H9 (cell line): ENCODE data around the gene ERI3. TPM values are rescaled to one million over a fixed set of nuclear protein-coding genes. Genes with fewer than 3 reads are reported as not detected.

ENCODE experiments used
- DNase-seq: peaks from one replicate; pipeline ENCODE4 v3.0.0-alpha.2; 2017
- H2AFZ ChIP-seq: one replicate; pipeline ENCODE4 v1.6.1; 2013; ENCODE audit warnings: mild to moderate bottlenecking, low read length, control low read depth, moderate library complexity
- H2AK5ac ChIP-seq: 2 replicates; pipeline ENCODE4 v1.6.1; 2013; ENCODE audit warnings: low read length, control low read depth, mixed read lengths; ENCODE audit not compliant: insufficient read length
- H2BK120ac ChIP-seq: one replicate; pipeline ENCODE4 v1.6.1; 2013; ENCODE audit warnings: low read depth, mild to moderate bottlenecking, low read length, control low read depth, inconsistent platforms; ENCODE audit not compliant: poor library complexity, severe bottlenecking
- H2BK12ac ChIP-seq: 2 replicates; pipeline ENCODE4 v1.6.1; 2013; ENCODE audit warnings: low read length, control low read depth, mixed read lengths, low read depth; ENCODE audit not compliant: insufficient read length
- H2BK15ac ChIP-seq: 2 replicates; pipeline ENCODE4 v1.6.1; 2013; ENCODE audit warnings: low read depth, low read length, control low read depth
- H2BK20ac ChIP-seq: one replicate; pipeline ENCODE4 v1.6.1; 2013; ENCODE audit warnings: low read depth, mild to moderate bottlenecking, low read length, control low read depth, inconsistent platforms; ENCODE audit not compliant: poor library complexity, severe bottlenecking
- H2BK5ac ChIP-seq: 2 replicates; pipeline ENCODE4 v1.6.1; 2013; ENCODE audit warnings: low read length, control low read depth, mixed read lengths; ENCODE audit not compliant: insufficient read length
- H3K14ac ChIP-seq: 2 replicates; pipeline ENCODE4 v1.6.1; 2013; ENCODE audit warnings: low read length, control low read depth; ENCODE audit not compliant: insufficient read depth
- H3K18ac ChIP-seq: 2 replicates; pipeline ENCODE4 v1.6.1; 2013; ENCODE audit warnings: low read depth, mild to moderate bottlenecking, mixed read lengths, low read length, control low read depth; ENCODE audit not compliant: insufficient read length
- H3K23ac ChIP-seq: 2 replicates; pipeline ENCODE4 v1.6.1; 2013; ENCODE audit warnings: low read length, control low read depth, mixed read lengths, low read depth; ENCODE audit not compliant: insufficient read length
- H3K23me2 ChIP-seq: 2 replicates; pipeline ENCODE4 v1.6.1; 2013; ENCODE audit warnings: low read depth, mild to moderate bottlenecking, mixed read lengths, low read length, control low read depth; ENCODE audit not compliant: insufficient read length, poor library complexity, severe bottlenecking
- H3K27ac ChIP-seq: 2 replicates; pipeline ENCODE4 v1.5.1; 2013; ENCODE audit warnings: low read length, control low read depth, mixed read lengths, low read depth; ENCODE audit not compliant: insufficient read length
- H3K27me3 ChIP-seq: 2 replicates; pipeline ENCODE4 v1.6.1; 2013; ENCODE audit warnings: low read length, control low read depth, inconsistent platforms; ENCODE audit not compliant: insufficient read depth
- H3K4ac ChIP-seq: 2 replicates; pipeline ENCODE4 v1.6.1; 2013; ENCODE audit warnings: low read depth, mild to moderate bottlenecking, control low read depth, inconsistent platforms, low read length, moderate library complexity
- H3K4me1 ChIP-seq: 2 replicates; pipeline ENCODE4 v1.6.1; 2013; ENCODE audit warnings: low read length, control low read depth, inconsistent platforms; ENCODE audit not compliant: insufficient read depth
- H3K4me2 ChIP-seq: 2 replicates; pipeline ENCODE4 v1.6.1; 2013; ENCODE audit warnings: low read length, control low read depth, mixed read lengths; ENCODE audit not compliant: insufficient read length, insufficient read depth
- H3K56ac ChIP-seq: 2 replicates; pipeline ENCODE4 v1.6.1; 2013; ENCODE audit warnings: low read depth, mild to moderate bottlenecking, mixed read lengths, low read length, control low read depth; ENCODE audit not compliant: insufficient read length
- H3K79me1 ChIP-seq: 2 replicates; pipeline ENCODE4 v1.6.1; 2013; ENCODE audit warnings: low read depth, mild to moderate bottlenecking, moderate library complexity, low read length, control low read depth, inconsistent platforms; ENCODE audit not compliant: insufficient read depth, poor library complexity, severe bottlenecking
- H3K79me2 ChIP-seq: 2 replicates; pipeline ENCODE4 v1.6.1; 2013; ENCODE audit warnings: low read length, control low read depth, inconsistent platforms; ENCODE audit not compliant: insufficient read depth
- H3K9ac ChIP-seq: 2 replicates; pipeline ENCODE4 v1.6.1; 2013; ENCODE audit warnings: low read length, control low read depth, mixed read lengths; ENCODE audit not compliant: insufficient read length; ENCODE audit errors: extremely low read depth
- H3K9me3 ChIP-seq: one replicate; pipeline ENCODE4 v1.6.1; 2013; ENCODE audit warnings: low read depth, low read length, inconsistent platforms; ENCODE audit not compliant: control insufficient read depth
- H3T11ph ChIP-seq: one replicate; pipeline ENCODE4 v1.6.1; 2013; ENCODE audit warnings: mild to moderate bottlenecking, low read length, control low read depth, inconsistent platforms
- H4K20me1 ChIP-seq: one replicate; pipeline ENCODE4 v1.6.1; 2013; ENCODE audit not compliant: control insufficient read depth, insufficient read length, insufficient read depth
- H4K5ac ChIP-seq: 2 replicates; pipeline ENCODE4 v1.6.1; 2013; ENCODE audit warnings: low read depth, mild to moderate bottlenecking, mixed read lengths, low read length, control low read depth; ENCODE audit not compliant: insufficient read length
- H4K8ac ChIP-seq: replicated peaks from 2 replicates; pipeline ENCODE4 v1.6.1; 2013; ENCODE audit warnings: low read length, control low read depth, mixed read lengths, low read depth; ENCODE audit not compliant: insufficient read length
- H4K91ac ChIP-seq: 2 replicates; pipeline ENCODE4 v1.6.1; 2013; ENCODE audit warnings: low read depth, mild to moderate bottlenecking, moderate library complexity, mixed read lengths, low read length, control low read depth; ENCODE audit not compliant: insufficient read length
- H3K27ac Mint-ChIP-seq, 3 experiments: 2 replicates in 2 of 3; 3 replicates in 1 of 3; pipeline ENCODE4 v1.8.0; 2020 to 2021; ENCODE audit warnings: mixed read lengths in 3 of 3, mild to moderate bottlenecking in 1 of 3, moderate library complexity in 1 of 3
- H3K27me3 Mint-ChIP-seq: 2 replicates; pipeline ENCODE4 v1.8.0; 2021; ENCODE audit warnings: low read depth, mild to moderate bottlenecking, moderate library complexity, mixed read lengths
- H3K36me3 Mint-ChIP-seq, 3 experiments: 2 replicates in 2 of 3; 3 replicates in 1 of 3; pipeline ENCODE4 v1.8.0; 2020 to 2021; ENCODE audit warnings: low read depth in 3 of 3, mixed read lengths in 3 of 3; ENCODE audit not compliant: insufficient read depth in 1 of 3
- H3K4me1 Mint-ChIP-seq, 2 experiments: 2 replicates each; pipeline ENCODE4 v1.8.0; 2020; ENCODE audit warnings: mixed read lengths in 2 of 2
- H3K4me3 Mint-ChIP-seq, 2 experiments: 2 replicates in 1 of 2; 3 replicates in 1 of 2; pipeline ENCODE4 v1.8.0; 2020 to 2021; ENCODE audit warnings: mild to moderate bottlenecking in 2 of 2, mixed read lengths in 2 of 2, moderate library complexity in 1 of 2
- H3K9me3 Mint-ChIP-seq, 2 experiments: 2 replicates in 1 of 2; 3 replicates in 1 of 2; pipeline ENCODE4 v1.8.0; 2020; ENCODE audit warnings: mild to moderate bottlenecking in 2 of 2, mixed read lengths in 2 of 2, moderate library complexity in 1 of 2
- CTCF ChIP-seq: fragments of 200-600 bp; sonication (generic); conservative IDR thresholded peaks from 3 replicates; pipeline ENCODE4 v1.8.0; 2021; ENCODE audit warnings: antibody characterized with exemption, mild to moderate bottlenecking
- WGBS: extraction: QIAGEN DNeasy Blood & Tissue Kit; methylation state at CpG from one replicate; pipeline ENCODE4 v1.1.7; 2013; ENCODE audit warnings: missing lambda C conversion rate, low lambda C conversion rate, mixed read lengths; ENCODE audit not compliant: insufficient read length; ENCODE audit errors: extremely low coverage; 5-methylcytosine and 5-hydroxymethylcytosine counted together
- total RNA-seq: library from RNA; stranded (reverse); gene quantifications from 2 replicates; pipeline ENCODE4 v1.2.1, GENCODE V29; 2021

Gene ERI3
- total RNA-seq, 1 experiment from 2014 or later: 61.6 TPM

- H2BK12ac ChIP-seq: no peak overlapping the region
- H4K8ac ChIP-seq: no peak overlapping the region
- no peak overlapping the region for H3K27ac ChIP-seq
- no peak for DNase-seq
- H3K23me2 ChIP-seq: peaks cover 6% of the 10 kb centered on the region
- peaks cover 40 to 48% of the 10 kb centered on the region in 2 experiments for H3K4me1 Mint-ChIP-seq
- H3K9me3 ChIP-seq: no peaks in the 10 kb centered on the region
- no peak overlapping the region for H3K9ac ChIP-seq
- H2BK15ac ChIP-seq: no peak overlapping the region
- H3K4me3 Mint-ChIP-seq: peak overlapping the region; percentile 83 to 88
- H3K23ac ChIP-seq: no peak overlapping the region
- no peak overlapping the region for H2AK5ac ChIP-seq
- peak overlapping the region; percentile 15 for H3K4me2 ChIP-seq
- H4K20me1 ChIP-seq: no peaks in the 10 kb centered on the region
- H3K79me1 ChIP-seq: no peaks in the 10 kb centered on the region
- no peaks in the 10 kb centered on the region for H3K9me3 Mint-ChIP-seq
- H3K27me3 Mint-ChIP-seq: no peaks in the 10 kb centered on the region
- H2AFZ ChIP-seq: peak overlapping the region; percentile 88
- no peak overlapping the region for H3K4ac ChIP-seq
- peak overlapping the region in 2 of 3 experiments; percentile 69 to 72; a peak in 2 of 7 replicates for H3K27ac Mint-ChIP-seq
- peaks cover 2% of the 10 kb centered on the region; the same call in 1 of the 2 replicates for H3K4me1 ChIP-seq
- no peak overlapping the region for H3K18ac ChIP-seq
- peaks cover 0 to 5% (median 0%) of the 10 kb centered on the region in 3 experiments; a peak in 2 of 7 replicates for H3K36me3 Mint-ChIP-seq
- H4K91ac ChIP-seq: no peak overlapping the region
- H2BK5ac ChIP-seq: no peak overlapping the region
- no peak overlapping the region for H3K14ac ChIP-seq
- H4K5ac ChIP-seq: no peak overlapping the region
- WGBS: no CpG with 5 or more reads among the region's 12 CpGs
- TF ChIP-seq CTCF: no peak
- H3K56ac ChIP-seq: no peak overlapping the region
- no peak overlapping the region for H2BK20ac ChIP-seq
- peaks cover 4% of the 10 kb centered on the region; the same call in 1 of the 2 replicates for H3K79me2 ChIP-seq
- no peak overlapping the region for H2BK120ac ChIP-seq
- H3K27me3 ChIP-seq: no peaks in the 10 kb centered on the region
- H3T11ph ChIP-seq: no peak overlapping the region
These were observed 687 bp upstream of the ERI3 start for GRCh38 chr1:44355582-44356305.
